Measurements from ENCODE around the gene GDF7. TPM values are rescaled to one million over a fixed set of nuclear protein-coding genes. Genes with fewer than 3 reads are reported as not detected.

Gene GDF7
- polyA plus RNA-seq, 1 of the 3 experiments (the other 2 are of a cell fraction), result 0.02 TPM

DNA sequence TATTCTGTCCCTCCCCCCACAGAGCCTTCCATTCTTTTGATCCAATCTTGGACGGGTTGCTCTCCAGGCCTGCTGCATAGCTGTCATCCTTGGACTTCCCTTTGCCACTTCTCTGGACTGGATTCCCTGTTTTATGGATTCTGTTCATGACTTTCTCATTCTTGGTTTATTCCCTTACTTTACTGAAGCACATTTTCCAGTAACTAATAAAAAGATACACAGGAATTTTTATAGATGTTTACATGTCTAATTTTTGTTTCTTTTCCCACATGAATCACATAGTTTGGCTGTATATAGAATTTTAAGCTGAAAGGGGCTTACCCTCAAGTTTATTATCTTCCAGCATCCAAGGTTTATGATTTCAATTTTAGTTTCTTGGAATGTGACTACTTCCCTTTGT is 37.9 kb downstream of the GDF7 start (continued):
- TF ChIP-seq MEF2A (IDR thresholded peaks at IDR 0.05; ENCODE audit: borderline replicate concordance, low read depth) (no peak), ELF1 (IDR thresholded peaks at IDR 0.05) (no peak), GATA2 (CRISPR knock-in tag; IDR thresholded peaks at IDR 0.05) (no peak), YY1 (IDR thresholded peaks at IDR 0.05; ENCODE audit: low read depth) (no peak), NRF1 (IDR thresholded peaks at IDR 0.05; ENCODE audit: low read depth, low read length) (no peak), NFIC (IDR thresholded peaks at IDR 0.05; ENCODE audit: borderline replicate concordance) (no peak), FOXJ3 (CRISPR knock-in tag; IDR thresholded peaks at IDR 0.05) (no peak), POLR2AphosphoS5 (IDR thresholded peaks at IDR 0.05; ENCODE audit: low read depth, low read length) (no peak), SMC3 (IDR thresholded peaks at IDR 0.05; ENCODE audit: low read depth, low read length) (no peak), SIN3A (IDR thresholded peaks at IDR 0.05; ENCODE audit: borderline replicate concordance, low read depth, low read length) (no peak)
- TF ChIP-seq, protein P1, sequence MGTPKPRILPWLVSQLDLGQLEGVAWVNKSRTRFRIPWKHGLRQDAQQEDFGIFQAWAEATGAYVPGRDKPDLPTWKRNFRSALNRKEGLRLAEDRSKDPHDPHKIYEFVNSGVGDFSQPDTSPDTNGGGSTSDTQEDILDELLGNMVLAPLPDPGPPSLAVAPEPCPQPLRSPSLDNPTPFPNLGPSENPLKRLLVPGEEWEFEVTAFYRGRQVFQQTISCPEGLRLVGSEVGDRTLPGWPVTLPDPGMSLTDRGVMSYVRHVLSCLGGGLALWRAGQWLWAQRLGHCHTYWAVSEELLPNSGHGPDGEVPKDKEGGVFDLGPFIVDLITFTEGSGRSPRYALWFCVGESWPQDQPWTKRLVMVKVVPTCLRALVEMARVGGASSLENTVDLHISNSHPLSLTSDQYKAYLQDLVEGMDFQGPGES (IDR thresholded peaks at IDR 0.05; ENCODE audit: low read depth, low read length), result no peak

DNA sequence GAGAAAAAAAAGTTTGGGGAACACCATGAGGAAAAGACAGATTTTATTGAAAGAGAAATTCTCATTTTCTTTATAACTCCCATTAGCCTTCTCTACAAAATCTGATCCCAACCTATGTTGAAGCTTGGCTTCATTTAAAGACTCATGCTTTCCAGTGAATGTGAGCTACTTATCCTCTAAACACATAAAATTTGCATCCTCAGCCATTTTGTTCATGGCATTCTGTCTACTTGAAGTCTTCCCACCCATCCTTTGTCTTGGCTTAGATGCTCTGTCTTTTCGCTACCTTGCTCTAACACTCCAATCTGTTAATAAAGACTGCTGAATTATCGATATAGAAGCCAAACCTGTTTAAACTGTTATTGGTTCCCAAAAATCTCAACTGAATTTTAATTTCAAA is 39.3 kb downstream of the GDF7 start:
- 95% methylated on average over 2 of the region's 2 CpGs for WGBS (ENCODE audit: low lambda C conversion rate)
- H3K9me2 ChIP-seq, result no peaks in the 10 kb centered on the region
- H3K4me2 ChIP-seq, result no peak overlapping the region
- H4K20me1 ChIP-seq (ENCODE audit: insufficient read depth), result no peaks in the 10 kb centered on the region
- no peak overlapping the region for H3K9ac ChIP-seq
- no peak overlapping the region for H3K4me3 ChIP-seq (ENCODE audit: low read depth in 2 of 2, low read length in 1 of 2)
- CTCF ChIA-PET, result interaction anchor here (0.8 to 1.7 kb wide), 5 partner anchors 15 to 75 kb away, joined by 3 to 5 read pairs (median 3); no protein-coding TSS in a partner anchor
- no peak for DNase-seq
- no peak overlapping the region for H3K27ac ChIP-seq (ENCODE audit: low read depth in 2 of 2, low read length in 1 of 2)
- no peaks in the 10 kb centered on the region for H3K27me3 ChIP-seq (ENCODE audit: insufficient read depth)
- H3F3A ChIP-seq (replicated peaks; ENCODE audit: insufficient read depth), result no peaks in the 10 kb centered on the region
- TF ChIP-seq SIN3A (IDR thresholded peaks at IDR 0.05; ENCODE audit: borderline replicate concordance, low read depth, low read length), result no peak
- no peak for TF ChIP-seq GATA2 (CRISPR knock-in tag; IDR thresholded peaks at IDR 0.05)
- TF ChIP-seq, protein P2, sequence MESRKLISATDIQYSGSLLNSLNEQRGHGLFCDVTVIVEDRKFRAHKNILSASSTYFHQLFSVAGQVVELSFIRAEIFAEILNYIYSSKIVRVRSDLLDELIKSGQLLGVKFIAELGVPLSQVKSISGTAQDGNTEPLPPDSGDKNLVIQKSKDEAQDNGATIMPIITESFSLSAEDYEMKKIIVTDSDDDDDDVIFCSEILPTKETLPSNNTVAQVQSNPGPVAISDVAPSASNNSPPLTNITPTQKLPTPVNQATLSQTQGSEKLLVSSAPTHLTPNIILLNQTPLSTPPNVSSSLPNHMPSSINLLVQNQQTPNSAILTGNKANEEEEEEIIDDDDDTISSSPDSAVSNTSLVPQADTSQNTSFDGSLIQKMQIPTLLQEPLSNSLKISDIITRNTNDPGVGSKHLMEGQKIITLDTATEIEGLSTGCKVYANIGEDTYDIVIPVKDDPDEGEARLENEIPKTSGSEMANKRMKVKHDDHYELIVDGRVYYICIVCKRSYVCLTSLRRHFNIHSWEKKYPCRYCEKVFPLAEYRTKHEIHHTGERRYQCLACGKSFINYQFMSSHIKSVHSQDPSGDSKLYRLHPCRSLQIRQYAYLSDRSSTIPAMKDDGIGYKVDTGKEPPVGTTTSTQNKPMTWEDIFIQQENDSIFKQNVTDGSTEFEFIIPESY (IDR thresholded peaks at IDR 0.05; ENCODE audit: borderline replicate concordance, low read depth), result no peak
- TF ChIP-seq NFIC (IDR thresholded peaks at IDR 0.05; ENCODE audit: borderline replicate concordance), result no peak
- no peak for TF ChIP-seq NRF1 (IDR thresholded peaks at IDR 0.05; ENCODE audit: low read depth, low read length)
- TF ChIP-seq EZH2phosphoT487 (IDR thresholded peaks at IDR 0.05; ENCODE audit: borderline replicate concordance, low read depth), result no peak
- TF ChIP-seq RXRA (IDR thresholded peaks at IDR 0.05; ENCODE audit: borderline replicate concordance, low read depth), result no peak
- TF ChIP-seq, protein P3, sequence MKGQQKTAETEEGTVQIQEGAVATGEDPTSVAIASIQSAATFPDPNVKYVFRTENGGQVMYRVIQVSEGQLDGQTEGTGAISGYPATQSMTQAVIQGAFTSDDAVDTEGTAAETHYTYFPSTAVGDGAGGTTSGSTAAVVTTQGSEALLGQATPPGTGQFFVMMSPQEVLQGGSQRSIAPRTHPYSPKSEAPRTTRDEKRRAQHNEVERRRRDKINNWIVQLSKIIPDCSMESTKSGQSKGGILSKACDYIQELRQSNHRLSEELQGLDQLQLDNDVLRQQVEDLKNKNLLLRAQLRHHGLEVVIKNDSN (IDR thresholded peaks at IDR 0.05; ENCODE audit: borderline replicate concordance, low read depth), result no peak
- TF ChIP-seq RAD21 (IDR thresholded peaks at IDR 0.05; ENCODE audit: low read length), result no peak
- no peak for TF ChIP-seq FOXM1 (IDR thresholded peaks at IDR 0.05; ENCODE audit: low read depth)
- TF ChIP-seq, protein P4, sequence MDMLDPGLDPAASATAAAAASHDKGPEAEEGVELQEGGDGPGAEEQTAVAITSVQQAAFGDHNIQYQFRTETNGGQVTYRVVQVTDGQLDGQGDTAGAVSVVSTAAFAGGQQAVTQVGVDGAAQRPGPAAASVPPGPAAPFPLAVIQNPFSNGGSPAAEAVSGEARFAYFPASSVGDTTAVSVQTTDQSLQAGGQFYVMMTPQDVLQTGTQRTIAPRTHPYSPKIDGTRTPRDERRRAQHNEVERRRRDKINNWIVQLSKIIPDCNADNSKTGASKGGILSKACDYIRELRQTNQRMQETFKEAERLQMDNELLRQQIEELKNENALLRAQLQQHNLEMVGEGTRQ (IDR thresholded peaks at IDR 0.05; ENCODE audit: borderline replicate concordance, low read depth, low read length), result no peak
- no peak for TF ChIP-seq ELF1 (IDR thresholded peaks at IDR 0.05)
- no peak for TF ChIP-seq EP300 (IDR thresholded peaks at IDR 0.05; ENCODE audit: borderline replicate concordance in 1 of 2, low read depth in 1 of 2, low read length in 1 of 2)
- no peak for TF ChIP-seq TCF12 (IDR thresholded peaks at IDR 0.05)
- no peak for TF ChIP-seq YY1 (IDR thresholded peaks at IDR 0.05; ENCODE audit: low read depth)
- no peak for TF ChIP-seq MEF2A (IDR thresholded peaks at IDR 0.05; ENCODE audit: borderline replicate concordance, low read depth)
- TF ChIP-seq GABPA (IDR thresholded peaks at IDR 0.05; ENCODE audit: low read depth), result no peak
- TF ChIP-seq TEAD4 (IDR thresholded peaks at IDR 0.05; ENCODE audit: borderline replicate concordance, insufficient read depth), result no peak
- no peaks in the 10 kb centered on the region for H3K79me2 ChIP-seq (ENCODE audit: insufficient read depth)
- H2AFZ ChIP-seq (ENCODE audit: low read depth), result no peak overlapping the region
- POLR2A ChIA-PET, result no interaction called here
- H3K4me1 ChIP-seq (ENCODE audit: control insufficient read depth in 1 of 2, insufficient read depth in 2 of 2, low read depth in 1 of 2, low read length in 1 of 2), result no peaks in the 10 kb centered on the region; a peak in 1 of 4 replicates
- peaks cover 5 to 9% of the 10 kb centered on the region in 2 experiments for H3K36me3 ChIP-seq (replicated peaks in 1 of 2; ENCODE audit: control insufficient read depth in 1 of 2, insufficient read depth in 2 of 2, low read length in 1 of 2)
- no peaks in the 10 kb centered on the region for H3K9me3 ChIP-seq
